ENCODE measurements around the gene ARHGAP15. TPM values are rescaled to one million over a fixed set of nuclear protein-coding genes. Genes with fewer than 3 reads are reported as not detected.

ARHGAP15 gene
- total RNA-seq, 2 experiments from 2014 or later = 72.1 to 98.4 TPM

GRCh38 chr2:143401861-143402260 lies 272.6 kb downstream of the ARHGAP15 start:
- Histone ChIP-seq H3K4me1 (ENCODE audit: insufficient read depth, low read length, poor library complexity, severe bottlenecking) (no peaks in the 10 kb centered on the region), H3K9me3 (ENCODE audit: low read length) (no peaks in the 10 kb centered on the region), H3K27ac (ENCODE audit: low read depth, low read length, poor library complexity, severe bottlenecking) (no peak overlapping the region), H3K36me3 (ENCODE audit: insufficient read depth, low read length) (no peaks in the 10 kb centered on the region), H3K4me2 (ENCODE audit: low read length) (no peak overlapping the region), H3K79me2 (ENCODE audit: insufficient read depth, low read depth, low read length) (no peaks in the 10 kb centered on the region), H4K20me1 (ENCODE audit: insufficient read depth, low read length) (no peaks in the 10 kb centered on the region), H2AFZ (ENCODE audit: low read length) (no peak overlapping the region), H3K4me3 (ENCODE audit: low read depth, low read length, poor library complexity, severe bottlenecking) (no peak overlapping the region), H3K9me2 (ENCODE audit: insufficient read depth, low read length) (no peaks in the 10 kb centered on the region)
- no TSS peak for BruUV-seq (replicated peaks)
- ChIA-PET POLR2A (interaction anchor here (1.5 kb wide), 1 partner anchor 55 kb away, joined by 6 read pairs; no protein-coding TSS in a partner anchor), CTCF (ENCODE audit: unreplicated experiment) (no interaction called here)
- TF ChIP-seq EZH2phosphoT487 (IDR thresholded peaks at IDR 0.05; ENCODE audit: borderline replicate concordance, low read depth, low read length) (no peak), CTCF (conservative IDR thresholded peaks at IDR 0.05; ENCODE audit: low read length) (no peak)
- intact Hi-C loops (cut with micrococcal nuclease; ENCODE audit: unreplicated experiment) = no loop called here
- no peak for DNase-seq (ENCODE audit: low spot score)

- no peaks in the 10 kb centered on the region for H3K9me3 ChIP-seq (ENCODE audit: low read length)
- H2AFZ ChIP-seq (ENCODE audit: low read length) = no peak overlapping the region
- no peaks in the 10 kb centered on the region for H3K36me3 ChIP-seq (ENCODE audit: insufficient read depth, low read length)
- H3K4me3 ChIP-seq (ENCODE audit: low read depth, low read length, poor library complexity, severe bottlenecking) = no peak overlapping the region
- BruUV-seq (replicated peaks) = no TSS peak
- POLR2A ChIA-PET = interaction anchor here (0.6 kb wide), 1 partner anchor 20 kb away, joined by 3 read pairs; no protein-coding TSS in a partner anchor
- no peaks in the 10 kb centered on the region for H4K20me1 ChIP-seq (ENCODE audit: insufficient read depth, low read length)
- H3K9me2 ChIP-seq (ENCODE audit: insufficient read depth, low read length) = no peaks in the 10 kb centered on the region
- intact Hi-C loops (cut with micrococcal nuclease; ENCODE audit: unreplicated experiment) = no loop called here
- H3K79me2 ChIP-seq (ENCODE audit: insufficient read depth, low read depth, low read length) = no peaks in the 10 kb centered on the region
- no peak for DNase-seq (ENCODE audit: low spot score)
- CTCF ChIA-PET (ENCODE audit: unreplicated experiment) = no interaction called here
- H3K27ac ChIP-seq (ENCODE audit: low read depth, low read length, poor library complexity, severe bottlenecking) = no peak overlapping the region
- H3K4me2 ChIP-seq (ENCODE audit: low read length) = no peak overlapping the region
- no peak for TF ChIP-seq EZH2phosphoT487 (IDR thresholded peaks at IDR 0.05; ENCODE audit: borderline replicate concordance, low read depth, low read length)
- no peak for TF ChIP-seq CTCF (conservative IDR thresholded peaks at IDR 0.05; ENCODE audit: low read length)
- no peaks in the 10 kb centered on the region for H3K4me1 ChIP-seq (ENCODE audit: insufficient read depth, low read length, poor library complexity, severe bottlenecking)
Measured at GRCh38 chr2:143402451-143402850, 273.2 kb downstream of the ARHGAP15 start.

- no peaks in the 10 kb centered on the region for H3K79me2 ChIP-seq (ENCODE audit: insufficient read depth, low read depth, low read length)
- CTCF ChIA-PET (ENCODE audit: unreplicated experiment) = no interaction called here
- H3K4me2 ChIP-seq (ENCODE audit: low read length) = no peak overlapping the region
- TF ChIP-seq EZH2phosphoT487 (IDR thresholded peaks at IDR 0.05; ENCODE audit: borderline replicate concordance, low read depth, low read length) (no peak), CTCF (conservative IDR thresholded peaks at IDR 0.05; ENCODE audit: low read length) (no peak)
- no peaks in the 10 kb centered on the region for H4K20me1 ChIP-seq (ENCODE audit: insufficient read depth, low read length)
- no peak overlapping the region for H3K27ac ChIP-seq (ENCODE audit: low read depth, low read length, poor library complexity, severe bottlenecking)
- DNase-seq (ENCODE audit: low spot score) = no peak
- H3K9me3 ChIP-seq (ENCODE audit: low read length) = no peaks in the 10 kb centered on the region
- no TSS peak for BruUV-seq (replicated peaks)
- no peaks in the 10 kb centered on the region for H3K4me1 ChIP-seq (ENCODE audit: insufficient read depth, low read length, poor library complexity, severe bottlenecking)
- POLR2A ChIA-PET = no interaction called here
- intact Hi-C loops (cut with micrococcal nuclease; ENCODE audit: unreplicated experiment) = no loop called here
- H2AFZ ChIP-seq (ENCODE audit: low read length) = no peak overlapping the region
- H3K4me3 ChIP-seq (ENCODE audit: low read depth, low read length, poor library complexity, severe bottlenecking) = no peak overlapping the region
- H3K36me3 ChIP-seq (ENCODE audit: insufficient read depth, low read length) = no peaks in the 10 kb centered on the region
- H3K9me2 ChIP-seq (ENCODE audit: insufficient read depth, low read length) = no peaks in the 10 kb centered on the region
Measured at GRCh38 chr2:143410082-143410897, 281.1 kb downstream of the ARHGAP15 start.

All from OCI-LY7 (cell line).